Measurements from ENCODE around the gene ENDOD1. TPM values are rescaled to one million over a fixed set of nuclear protein-coding genes. Genes with fewer than 3 reads are reported as not detected.
A peak's percentile ranks its signal among the peaks of the same experiment; 100 is the strongest.
"Not testable (repeated sequence)": the region's sequence is repeated elsewhere in the genome, so short reads cannot be mapped to it uniquely, and the experiment has no call there.

ENDOD1 gene
- total RNA-seq, 1 donor from 2014 or later: 30.4 TPM

GRCh38 chr11:95104121-95104830, 14.6 kb downstream of the ENDOD1 start:
- H3K4me3 ChIP-seq: no peak overlapping the region
- ATAC-seq: no peak
- TF ChIP-seq CTCF (IDR thresholded peaks at IDR 0.05): no peak
- peaks cover under 1% of the 10 kb centered on the region for H3K36me3 ChIP-seq
- H3K4me1 ChIP-seq: peaks cover 14% of the 10 kb centered on the region
- no peak overlapping the region for H3K27ac ChIP-seq
- no peak for DNase-seq
- intact Hi-C loops (cut with DNase I): no loop called here
- H3K9me3 ChIP-seq: no peaks in the 10 kb centered on the region
- H3K27me3 ChIP-seq (ENCODE audit: low read depth): no peaks in the 10 kb centered on the region

DNA sequence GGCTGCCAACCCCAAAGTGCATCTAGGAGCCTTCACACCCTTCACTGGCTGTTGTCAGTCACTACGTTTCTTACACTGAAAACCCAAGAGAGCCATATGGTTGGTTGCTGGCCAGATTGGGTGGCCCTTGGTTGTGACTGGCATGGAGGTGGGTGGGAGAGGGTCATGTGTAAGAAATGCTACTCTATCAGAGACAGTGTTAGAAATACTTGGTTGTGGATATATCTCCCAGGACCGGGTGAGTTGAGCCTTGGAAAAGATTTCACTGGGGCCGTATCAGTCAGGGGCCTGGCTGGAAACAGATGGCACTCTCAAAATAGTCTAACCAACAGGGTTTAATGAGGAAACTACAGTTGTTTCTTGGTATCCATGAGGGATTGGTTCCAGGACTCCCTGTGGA, 15.2 kb downstream of the ENDOD1 start:
- ATAC-seq: no peak
- DNase-seq: no peak
- intact Hi-C loops (cut with DNase I): no loop called here

GRCh38 chr11:95108159-95108611, 18.5 kb downstream of the ENDOD1 start:
- no peaks in the 10 kb centered on the region for H3K27me3 ChIP-seq (ENCODE audit: low read depth)
- TF ChIP-seq CTCF (IDR thresholded peaks at IDR 0.05): no peak
- H3K4me3 ChIP-seq: no peak overlapping the region
- ATAC-seq: peak; percentile 67 to 73
- peaks cover 24% of the 10 kb centered on the region for H3K4me1 ChIP-seq
- no peaks in the 10 kb centered on the region for H3K9me3 ChIP-seq
- DNase-seq: no peak
- intact Hi-C loops (cut with DNase I): no loop called here
- H3K36me3 ChIP-seq: peaks cover 7% of the 10 kb centered on the region
- H3K27ac ChIP-seq: peak overlapping the region; percentile 82

More for the DNA sequence above, 15.2 kb downstream of the ENDOD1 start:
- Histone ChIP-seq H3K27ac (no peak overlapping the region), H3K36me3 (peaks cover 7% of the 10 kb centered on the region), H3K4me1 (peaks cover 20% of the 10 kb centered on the region), H3K4me3 (no peak overlapping the region), H3K27me3 (ENCODE audit: low read depth) (no peaks in the 10 kb centered on the region), H3K9me3 (no peaks in the 10 kb centered on the region)
- TF ChIP-seq CTCF (IDR thresholded peaks at IDR 0.05): no peak

DNA sequence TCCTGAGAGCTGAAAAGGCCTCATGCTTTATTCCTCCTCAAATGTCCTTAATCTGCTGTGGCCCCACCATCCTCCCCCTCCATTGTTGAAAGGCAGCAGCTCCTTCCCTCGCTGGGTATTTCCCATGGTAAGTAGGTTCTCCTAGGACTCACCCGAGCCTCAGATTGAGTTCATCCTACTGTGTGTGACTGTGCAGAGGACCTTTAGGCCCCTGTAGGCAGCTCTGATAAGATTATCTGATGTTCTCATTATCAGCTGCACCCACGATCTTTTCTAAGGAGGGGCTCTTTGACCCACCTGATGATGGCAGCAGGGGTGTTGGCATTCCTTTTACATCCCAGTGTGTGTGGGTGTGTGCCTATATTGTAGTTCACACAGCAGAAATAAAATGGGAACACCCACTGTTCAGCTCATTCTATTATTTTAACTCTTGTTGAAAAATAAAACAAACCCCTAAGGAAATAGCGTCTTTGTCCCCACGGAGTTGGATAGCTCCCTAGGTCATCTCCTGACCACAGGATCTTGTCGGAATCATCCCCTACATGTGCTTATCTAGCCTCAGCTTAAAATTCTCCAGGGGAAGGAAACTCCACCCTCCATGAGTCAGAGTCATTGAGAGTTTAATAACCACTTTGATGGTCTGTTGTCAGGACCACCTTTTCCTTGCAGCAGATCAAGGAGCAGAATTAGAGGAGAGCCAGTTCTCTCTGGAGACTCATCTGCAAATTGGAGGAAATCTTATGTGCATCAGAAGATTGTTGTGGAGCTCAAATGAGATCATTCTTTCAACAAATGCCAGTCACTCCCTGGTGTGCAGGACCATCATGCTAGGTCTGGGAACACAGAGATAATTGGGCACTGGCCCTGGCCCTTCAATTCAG, 19.3 kb downstream of the ENDOD1 start:
- Histone ChIP-seq H3K36me3 (peaks cover 7% of the 10 kb centered on the region), H3K4me3 (no peak overlapping the region), H3K4me1 (peaks cover 24% of the 10 kb centered on the region), H3K27ac (peak overlapping the region; percentile 82), H3K9me3 (no peaks in the 10 kb centered on the region), H3K27me3 (ENCODE audit: low read depth) (no peaks in the 10 kb centered on the region)
- TF ChIP-seq CTCF (IDR thresholded peaks at IDR 0.05): no peak
- ATAC-seq: peak; percentile 47 to 57
- DNase-seq: no peak
- intact Hi-C loops (cut with DNase I): no loop called here

- peaks cover 24% of the 10 kb centered on the region for H3K4me1 ChIP-seq
- DNase-seq; ATAC-seq; H3K27me3 ChIP-seq (ENCODE audit: low read depth); H3K36me3 ChIP-seq; H3K4me3 ChIP-seq; intact Hi-C loops (cut with DNase I); H3K9me3 ChIP-seq; H3K27ac ChIP-seq: not testable (repeated sequence)
Observed at GRCh38 chr11:95111471-95111870, 21.8 kb downstream of the ENDOD1 start.
